ENCODE data around the gene OCRL.
"Not testable (repeated sequence)": the region's sequence is repeated elsewhere in the genome, so short reads cannot be mapped to it uniquely, and the experiment has no call there.

OCRL gene

GRCh38 chrX:129524250-129524850 is 15.7 kb upstream of the OCRL start:
- Mint-ChIP-seq H3K4me1 (ENCODE audit: low read depth) (peaks cover 10% of the 10 kb centered on the region), H3K9me3 (ENCODE audit: low read depth) (peaks cover 4% of the 10 kb centered on the region), H3K4me3 (peak overlapping the region; percentile 84), H3K27me3 (no peaks in the 10 kb centered on the region), H3K36me3 (no peaks in the 10 kb centered on the region), H3K27ac (no peak overlapping the region)

GRCh38 chrX:129525162-129525561 is 14.9 kb upstream of the OCRL start:
- Mint-ChIP-seq H3K4me3 (no peak overlapping the region), H3K9me3 (ENCODE audit: low read depth) (peaks cover 4% of the 10 kb centered on the region), H3K27ac (no peak overlapping the region), H3K27me3 (no peaks in the 10 kb centered on the region), H3K36me3 (no peaks in the 10 kb centered on the region), H3K4me1 (ENCODE audit: low read depth) (peaks cover 10% of the 10 kb centered on the region)

GRCh38 chrX:129525896-129526295 is 14.2 kb upstream of the OCRL start:
- Mint-ChIP-seq H3K4me3 (no peak overlapping the region), H3K9me3 (ENCODE audit: low read depth) (peaks cover 4% of the 10 kb centered on the region), H3K4me1 (ENCODE audit: low read depth) (peaks cover 10% of the 10 kb centered on the region), H3K27ac (no peak overlapping the region), H3K36me3 (no peaks in the 10 kb centered on the region), H3K27me3 (no peaks in the 10 kb centered on the region)

DNA sequence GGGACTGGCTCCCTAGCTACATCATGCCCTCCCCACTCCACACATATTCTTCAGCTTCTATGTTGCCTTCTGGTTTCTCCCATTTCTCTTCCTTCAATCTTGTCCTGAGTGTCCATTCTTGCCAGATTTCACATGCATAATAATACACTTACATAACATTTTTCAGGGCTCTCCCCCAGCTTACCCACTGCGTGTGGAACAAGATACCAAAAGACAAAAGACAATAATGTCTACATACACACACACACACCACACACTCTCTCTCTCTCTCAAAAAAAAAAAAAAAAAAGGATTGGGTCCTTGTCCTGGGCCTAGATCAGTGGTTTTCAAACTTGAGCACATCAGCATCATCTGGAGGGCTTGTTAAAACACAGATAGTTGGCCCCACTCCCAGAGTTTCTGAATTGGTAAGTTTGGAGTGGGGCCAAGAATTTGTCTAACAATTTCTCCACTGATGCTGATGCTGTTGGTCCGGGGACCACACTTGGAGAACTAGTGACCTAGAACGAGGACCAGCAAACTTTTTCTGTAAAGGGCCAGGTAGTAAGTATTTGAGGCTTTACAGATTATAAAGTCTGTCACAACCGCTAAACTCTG is 10.3 kb upstream of the OCRL start:
- Mint-ChIP-seq H3K4me3 (no peak overlapping the region), H3K36me3 (no peaks in the 10 kb centered on the region), H3K27me3 (no peaks in the 10 kb centered on the region), H3K27ac (no peak overlapping the region), H3K4me1 (ENCODE audit: low read depth) (no peaks in the 10 kb centered on the region), H3K9me3 (ENCODE audit: low read depth) (no peaks in the 10 kb centered on the region)

GRCh38 chrX:129530410-129530809 is 9.6 kb upstream of the OCRL start:
- Mint-ChIP-seq H3K4me3 (no peak overlapping the region), H3K27me3 (no peaks in the 10 kb centered on the region), H3K4me1 (ENCODE audit: low read depth) (no peaks in the 10 kb centered on the region), H3K27ac (no peak overlapping the region), H3K36me3 (no peaks in the 10 kb centered on the region), H3K9me3 (ENCODE audit: low read depth) (no peaks in the 10 kb centered on the region)

GRCh38 chrX:129531132-129531531 is 8.9 kb upstream of the OCRL start:
- Mint-ChIP-seq H3K36me3 (no peaks in the 10 kb centered on the region), H3K27ac (no peak overlapping the region), H3K4me1 (ENCODE audit: low read depth) (no peaks in the 10 kb centered on the region), H3K4me3 (no peak overlapping the region), H3K27me3 (no peaks in the 10 kb centered on the region), H3K9me3 (ENCODE audit: low read depth) (no peaks in the 10 kb centered on the region)

DNA sequence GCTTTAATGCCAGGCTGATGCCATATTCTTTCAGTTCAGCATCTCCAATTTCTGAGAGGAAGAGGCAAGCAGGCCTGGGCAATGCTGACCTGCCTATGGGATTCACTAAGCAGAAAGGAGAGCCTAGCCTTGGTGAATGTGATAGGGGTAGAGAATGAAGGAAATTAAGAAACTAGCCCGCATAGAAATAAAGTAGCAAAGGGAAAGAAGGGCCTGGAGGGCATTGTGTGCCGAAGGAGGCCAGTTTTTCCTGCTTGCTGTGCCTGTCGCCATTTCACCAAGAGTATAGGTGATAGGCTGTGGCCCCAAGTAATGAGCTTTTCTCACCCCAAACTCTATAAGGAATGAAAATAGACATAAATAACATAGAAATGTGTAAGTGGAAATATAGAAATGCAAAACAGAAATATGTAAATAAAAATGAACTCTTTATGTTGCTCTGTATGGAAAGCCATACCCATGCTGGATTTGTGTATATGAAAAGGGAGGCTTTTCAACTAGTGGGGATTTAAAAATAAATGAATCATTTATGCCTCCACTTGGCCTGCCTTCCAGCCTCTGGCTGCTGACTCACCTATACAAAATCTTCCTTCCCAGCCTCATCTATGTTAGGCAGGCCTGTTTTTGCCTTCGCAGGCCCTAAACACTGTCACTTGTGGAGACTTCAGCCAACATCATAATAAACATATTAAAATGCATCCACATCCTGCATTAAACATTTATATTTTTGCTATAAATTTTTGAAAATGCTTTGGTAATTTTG is 5.1 kb upstream of the OCRL start:
- H3K36me3 Mint-ChIP-seq, result no peaks in the 10 kb centered on the region
- H3K27me3 Mint-ChIP-seq, result peaks cover 2% of the 10 kb centered on the region
- H3K4me3 Mint-ChIP-seq, result no peak overlapping the region
- peaks cover 4% of the 10 kb centered on the region for H3K4me1 Mint-ChIP-seq (ENCODE audit: low read depth)
- H3K9me3 Mint-ChIP-seq (ENCODE audit: low read depth), result no peaks in the 10 kb centered on the region
- H3K27ac Mint-ChIP-seq, result no peak overlapping the region

GRCh38 chrX:129540722-129541184 is 694 bp downstream of the OCRL start:
- Mint-ChIP-seq H3K9me3 (ENCODE audit: low read depth) (no peaks in the 10 kb centered on the region), H3K27me3 (peaks cover 2% of the 10 kb centered on the region), H3K4me1 (ENCODE audit: low read depth) (peaks cover 15% of the 10 kb centered on the region), H3K4me3 (peak overlapping the region; percentile 69), H3K36me3 (peaks cover 2% of the 10 kb centered on the region), H3K27ac (no peak overlapping the region)

DNA sequence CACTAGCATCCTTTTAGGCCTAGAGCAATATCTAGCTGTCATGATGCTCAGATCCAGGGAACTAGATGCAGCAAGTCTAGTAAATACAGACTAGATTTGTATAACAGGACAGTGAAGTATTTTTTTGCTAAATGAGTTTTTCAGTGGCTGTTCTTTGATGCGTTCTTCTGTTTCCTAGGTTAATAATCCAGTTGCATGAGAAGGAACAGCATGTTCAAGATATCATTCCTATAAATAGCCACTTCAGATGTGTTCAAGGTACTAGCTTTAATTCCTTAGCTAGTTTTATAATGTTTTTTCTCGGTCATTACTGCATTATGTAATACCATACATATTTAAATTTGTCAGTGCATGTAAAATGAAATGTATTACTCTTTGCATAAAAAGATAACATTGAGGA is 4.7 kb downstream of the OCRL start:
- H3K27me3 Mint-ChIP-seq, result no peaks in the 10 kb centered on the region
- no peak overlapping the region for H3K27ac Mint-ChIP-seq
- peaks cover 11% of the 10 kb centered on the region for H3K4me1 Mint-ChIP-seq (ENCODE audit: low read depth)
- H3K4me3 Mint-ChIP-seq, result no peak overlapping the region
- peaks cover 2% of the 10 kb centered on the region for H3K36me3 Mint-ChIP-seq
- H3K9me3 Mint-ChIP-seq (ENCODE audit: low read depth), result no peaks in the 10 kb centered on the region

GRCh38 chrX:129545408-129545807 is 5.3 kb downstream of the OCRL start:
- Mint-ChIP-seq H3K4me3 (no peak overlapping the region), H3K36me3 (peaks cover 2% of the 10 kb centered on the region), H3K9me3 (ENCODE audit: low read depth) (no peaks in the 10 kb centered on the region), H3K27ac (no peak overlapping the region), H3K4me1 (ENCODE audit: low read depth) (peaks cover 11% of the 10 kb centered on the region), H3K27me3 (no peaks in the 10 kb centered on the region)

DNA sequence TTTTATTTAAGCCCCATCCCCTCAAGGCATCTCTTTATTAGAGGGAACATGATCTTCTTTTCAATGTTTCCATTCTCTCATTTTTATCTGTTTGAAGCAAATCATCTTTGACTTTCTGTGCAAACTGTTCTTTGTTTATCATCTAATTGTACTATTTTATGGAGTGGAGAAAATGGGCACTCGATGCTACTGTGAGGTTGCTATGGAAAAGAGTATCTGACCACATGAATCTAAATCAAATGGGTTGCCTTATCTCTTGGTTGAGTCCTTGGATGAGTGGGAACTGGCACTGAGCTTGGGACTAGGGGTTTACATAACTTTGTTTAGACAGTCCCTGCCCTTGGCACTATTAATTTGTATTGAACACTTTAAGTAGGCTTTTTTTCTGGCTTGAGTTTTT is 9.1 kb downstream of the OCRL start:
- peaks cover 4% of the 10 kb centered on the region for H3K36me3 Mint-ChIP-seq
- no peak overlapping the region for H3K27ac Mint-ChIP-seq
- no peaks in the 10 kb centered on the region for H3K9me3 Mint-ChIP-seq (ENCODE audit: low read depth)
- no peak overlapping the region for H3K4me3 Mint-ChIP-seq
- H3K27me3 Mint-ChIP-seq, result no peaks in the 10 kb centered on the region
- H3K4me1 Mint-ChIP-seq (ENCODE audit: low read depth), result peaks cover 4% of the 10 kb centered on the region

DNA sequence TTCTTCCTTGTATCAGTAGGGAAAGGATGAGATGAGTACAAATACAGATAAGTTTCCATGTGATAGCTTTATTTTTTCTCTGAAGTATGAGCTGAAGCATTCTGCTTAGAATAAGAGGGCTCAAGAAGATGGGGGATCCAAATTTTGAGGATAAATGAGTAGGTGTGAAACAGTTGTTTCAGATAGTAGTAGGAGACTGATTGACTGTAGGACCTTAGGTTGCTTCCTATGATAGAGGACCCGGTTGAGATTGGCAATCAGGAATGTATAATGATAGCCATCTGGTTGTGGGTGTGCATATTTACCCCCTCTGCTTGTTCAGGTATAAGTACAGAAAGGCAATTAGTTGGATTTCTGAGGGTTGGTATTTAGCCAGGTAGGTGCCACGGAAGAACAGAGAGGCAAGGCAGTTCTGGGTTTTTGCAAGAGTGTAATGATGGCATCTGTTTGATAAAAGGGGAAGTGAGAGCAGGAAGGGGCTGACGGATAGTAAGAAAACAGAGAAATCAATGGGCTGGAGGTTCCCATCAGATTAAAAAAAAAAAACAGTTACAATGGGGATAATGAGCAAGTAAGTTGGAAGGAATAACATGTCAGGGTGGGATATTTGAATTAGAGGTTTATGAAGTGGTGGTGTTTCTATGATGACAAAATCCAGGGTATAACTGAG is 13.7 kb downstream of the OCRL start:
- H3K27me3 Mint-ChIP-seq, result no peaks in the 10 kb centered on the region
- H3K4me3 Mint-ChIP-seq, result no peak overlapping the region
- H3K27ac Mint-ChIP-seq, result no peak overlapping the region
- H3K9me3 Mint-ChIP-seq (ENCODE audit: low read depth), result no peaks in the 10 kb centered on the region
- H3K36me3 Mint-ChIP-seq, result peaks cover 2% of the 10 kb centered on the region
- H3K4me1 Mint-ChIP-seq (ENCODE audit: low read depth), result no peaks in the 10 kb centered on the region

DNA sequence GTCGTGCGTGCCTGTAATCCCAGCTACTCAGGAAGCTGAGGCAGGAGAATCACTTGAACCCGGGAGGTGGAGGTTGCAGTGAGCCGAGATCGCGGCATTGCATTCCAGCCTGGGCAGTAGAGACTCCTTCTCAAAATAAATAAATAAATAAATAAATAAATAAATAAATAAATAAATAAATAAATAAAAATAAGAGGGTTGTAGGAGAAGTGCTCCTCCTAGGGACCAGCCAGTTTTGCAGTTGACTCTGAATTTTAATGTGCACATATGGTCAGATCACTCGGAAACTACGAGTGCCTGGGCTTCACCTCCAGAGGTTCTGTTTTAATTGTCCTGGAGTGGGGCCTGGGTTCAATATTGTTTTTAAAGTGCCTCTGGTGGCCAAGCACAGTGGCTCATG is 14.8 kb downstream of the OCRL start:
- H3K9me3 Mint-ChIP-seq (ENCODE audit: low read depth); H3K27ac Mint-ChIP-seq; H3K36me3 Mint-ChIP-seq; H3K4me3 Mint-ChIP-seq; H3K27me3 Mint-ChIP-seq; H3K4me1 Mint-ChIP-seq (ENCODE audit: low read depth): not testable (repeated sequence)

- no peaks in the 10 kb centered on the region for H3K27me3 Mint-ChIP-seq
- H3K27ac Mint-ChIP-seq, result no peak overlapping the region
- no peaks in the 10 kb centered on the region for H3K4me1 Mint-ChIP-seq (ENCODE audit: low read depth)
- H3K9me3 Mint-ChIP-seq (ENCODE audit: low read depth), result no peaks in the 10 kb centered on the region
- peaks cover 6% of the 10 kb centered on the region for H3K36me3 Mint-ChIP-seq
- no peak overlapping the region for H3K4me3 Mint-ChIP-seq
Measured at GRCh38 chrX:129556806-129557315, 16.8 kb downstream of the OCRL start.

All from activated naive CD8-positive, alpha-beta T cell (primary cell).